NCI-H748 treated with DMSO at 0.1 percent for 48 hours (cell line): ENCODE measurements around the gene HDAC4.
"Not testable (repeated sequence)": the region's sequence is repeated elsewhere in the genome, so short reads cannot be mapped to it uniquely, and the experiment has no call there.

Experiments
- DNase-seq: peaks from one replicate; lab custom pipeline; 2025; lab: John Stamatoyannopoulos, UW

HDAC4 gene

DNA sequence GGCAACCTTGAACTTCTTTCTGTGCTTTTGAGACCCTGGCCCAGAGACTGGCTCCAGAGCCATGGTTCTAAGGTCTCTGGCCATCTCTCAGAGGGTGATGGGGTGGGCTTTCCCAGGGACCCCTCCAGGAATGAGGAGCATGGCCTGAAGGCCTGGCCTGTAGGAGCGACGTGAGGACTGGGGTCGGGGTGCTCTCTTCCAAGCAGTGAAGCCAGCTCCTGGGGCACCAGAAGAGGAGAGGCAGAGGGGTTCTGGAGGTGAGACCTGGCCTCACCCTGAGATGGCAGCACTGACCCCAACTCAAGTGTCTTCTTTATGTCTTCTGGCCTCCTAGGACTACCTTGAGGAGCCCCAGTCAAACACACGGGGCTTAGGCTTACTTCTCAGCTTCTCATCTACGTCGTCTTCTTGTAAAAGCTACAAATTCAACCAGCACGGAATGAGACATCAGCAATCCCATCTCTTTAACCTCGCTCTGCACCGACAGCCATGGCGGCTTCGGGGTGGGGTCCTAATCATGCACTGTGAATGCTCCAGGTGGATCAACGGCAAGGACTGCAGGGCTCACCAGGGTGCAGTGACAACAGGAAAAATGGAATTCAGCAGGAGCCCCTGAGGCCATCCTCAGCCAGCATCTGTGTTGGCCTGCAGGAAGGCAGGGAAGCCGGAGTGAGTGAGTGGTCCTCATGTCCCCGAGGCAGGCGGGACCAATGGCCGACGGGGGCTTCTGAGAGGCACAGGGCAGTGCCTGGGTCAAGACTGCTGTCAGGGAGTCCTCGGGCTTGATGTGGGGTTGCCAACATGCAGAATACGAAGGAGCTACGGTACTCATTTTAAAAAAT, 214.1 kb downstream of the HDAC4 start:
- no peak for DNase-seq

DNA sequence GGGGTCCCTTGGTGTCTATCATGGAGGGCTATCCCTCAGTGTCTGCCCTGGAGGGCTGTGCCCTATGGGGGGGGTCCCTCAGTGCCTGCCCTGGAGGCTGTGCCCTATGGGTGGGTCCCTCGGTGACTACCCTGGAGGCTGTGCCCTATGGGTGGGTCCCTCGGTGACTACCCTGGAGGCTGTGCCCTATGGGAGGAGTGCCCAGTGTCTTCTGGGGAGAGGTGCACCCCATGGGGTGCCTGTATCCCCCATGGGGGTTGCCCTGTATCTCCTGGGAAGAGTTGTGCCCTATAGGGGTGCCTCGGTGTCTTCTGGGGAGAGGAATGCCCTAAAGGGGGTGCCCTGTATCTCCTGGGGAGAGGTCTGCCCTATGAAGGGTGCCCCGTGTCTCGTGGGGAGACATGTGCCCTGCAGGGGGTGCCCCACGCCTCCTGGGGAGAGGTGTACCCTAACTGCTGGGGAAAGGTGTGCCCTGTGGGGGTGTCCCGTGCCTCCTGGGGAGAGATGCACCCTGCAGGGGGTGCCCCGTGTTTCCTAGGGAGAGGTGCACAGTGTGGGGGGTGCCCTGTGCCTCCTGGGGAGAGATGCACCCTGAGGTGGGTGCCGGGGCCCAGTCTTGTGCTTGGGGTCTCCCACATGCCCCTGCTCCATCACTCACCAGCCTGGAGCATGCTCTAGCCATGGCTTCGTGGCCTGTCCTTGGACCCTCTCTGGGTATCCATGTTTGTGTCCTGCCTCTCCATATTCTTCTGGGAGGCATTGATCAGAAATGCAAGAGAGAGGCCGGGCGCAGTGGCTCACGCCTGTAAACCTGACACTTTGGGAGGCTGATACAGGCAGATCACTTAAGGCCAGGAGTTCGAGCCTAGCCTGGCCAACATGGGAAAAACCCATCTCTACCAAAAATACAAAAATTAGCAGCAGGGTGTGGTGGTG, 215.6 kb downstream of the HDAC4 start:
- no peak for DNase-seq

DNA sequence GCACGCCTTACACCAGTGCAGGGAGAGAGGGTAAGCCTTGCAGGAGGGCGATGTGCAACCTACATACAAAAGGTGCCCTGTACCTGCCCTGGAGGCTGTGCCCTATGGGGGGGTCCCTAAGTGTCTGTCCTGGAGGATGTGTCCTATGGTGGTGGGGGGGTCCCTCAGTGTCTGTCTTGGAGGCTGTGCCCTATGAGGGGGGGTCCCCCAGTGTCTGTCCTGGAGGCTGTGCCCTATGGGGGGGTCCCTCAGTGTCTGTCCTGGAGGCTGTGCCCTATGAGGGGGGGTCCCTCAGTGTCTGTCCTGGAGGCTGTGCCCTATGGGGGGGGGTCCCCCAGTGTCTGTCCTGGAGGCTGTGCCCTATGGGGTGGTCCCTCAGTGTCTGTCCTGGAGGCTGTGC, 216.6 kb downstream of the HDAC4 start:
- no peak for DNase-seq

DNA sequence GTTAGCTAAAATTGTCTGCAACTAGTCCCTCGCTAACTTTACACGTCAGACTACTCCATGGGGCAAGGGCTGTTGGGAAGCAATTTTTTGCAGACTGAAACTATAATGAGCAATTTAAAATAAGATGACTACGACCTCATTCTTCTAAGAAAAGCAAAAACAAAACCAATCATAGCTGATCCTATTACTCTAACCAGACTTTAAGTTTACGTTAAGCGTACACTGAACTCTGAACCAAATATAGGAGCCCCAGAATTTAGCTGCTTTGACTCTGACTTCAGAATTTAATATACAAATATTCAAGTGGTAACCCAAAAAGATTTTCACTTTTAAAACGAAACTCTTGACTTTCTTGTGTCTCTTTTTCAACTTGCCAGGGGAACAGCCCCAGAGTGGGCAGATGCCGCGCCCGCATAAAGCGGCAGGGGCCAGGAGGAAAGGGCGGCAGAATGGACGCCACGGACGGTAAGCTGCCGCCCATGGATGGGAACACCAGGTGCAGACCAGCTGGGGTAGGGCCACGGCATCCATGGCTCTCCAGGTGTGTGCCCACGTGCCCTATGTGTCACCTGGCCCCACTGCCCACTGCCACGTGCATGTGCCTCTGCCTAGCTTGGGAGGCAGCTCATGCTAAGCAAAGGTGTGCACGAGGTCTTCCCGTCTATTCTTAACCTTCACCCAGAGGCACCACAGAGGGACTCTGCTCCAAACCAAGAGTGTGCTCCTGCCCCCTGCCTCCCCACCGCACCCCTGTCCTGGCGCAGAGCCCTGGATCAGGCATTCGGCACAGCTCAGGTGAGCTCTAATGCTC, 217.6 kb downstream of the HDAC4 start:
- no peak for DNase-seq

DNA sequence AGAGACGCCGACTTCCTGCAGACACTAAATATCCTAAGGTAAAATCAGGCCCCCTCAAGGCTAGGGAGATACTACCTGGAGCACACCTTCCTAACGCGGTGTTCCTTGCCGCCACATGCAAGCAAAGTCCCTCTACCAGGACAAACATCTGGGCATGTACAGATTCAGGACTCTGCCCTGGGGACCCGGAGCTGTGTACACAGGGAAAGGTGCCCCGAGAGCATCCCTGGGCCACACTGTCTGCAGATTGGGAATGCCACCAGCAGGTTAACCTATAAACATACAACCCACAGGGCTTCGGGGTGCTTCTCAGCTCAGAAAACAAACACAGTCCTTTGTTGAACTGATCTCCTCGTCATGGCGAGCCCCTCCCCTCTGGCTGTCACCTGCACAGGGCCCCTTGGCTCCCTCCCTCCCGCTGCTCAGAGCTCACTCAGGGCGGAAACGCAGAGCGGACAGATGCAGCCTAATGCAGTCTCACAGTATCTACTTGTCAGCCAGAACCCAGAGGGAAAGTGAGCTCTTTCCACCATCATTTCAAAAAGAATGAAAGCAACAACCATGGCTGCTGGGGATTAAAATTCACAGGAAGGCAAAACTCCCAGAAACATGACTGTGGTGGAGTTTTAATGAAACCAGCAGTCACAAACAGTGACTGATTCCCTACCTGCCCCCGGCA, 218.8 kb downstream of the HDAC4 start:
- DNase-seq, result no peak

DNA sequence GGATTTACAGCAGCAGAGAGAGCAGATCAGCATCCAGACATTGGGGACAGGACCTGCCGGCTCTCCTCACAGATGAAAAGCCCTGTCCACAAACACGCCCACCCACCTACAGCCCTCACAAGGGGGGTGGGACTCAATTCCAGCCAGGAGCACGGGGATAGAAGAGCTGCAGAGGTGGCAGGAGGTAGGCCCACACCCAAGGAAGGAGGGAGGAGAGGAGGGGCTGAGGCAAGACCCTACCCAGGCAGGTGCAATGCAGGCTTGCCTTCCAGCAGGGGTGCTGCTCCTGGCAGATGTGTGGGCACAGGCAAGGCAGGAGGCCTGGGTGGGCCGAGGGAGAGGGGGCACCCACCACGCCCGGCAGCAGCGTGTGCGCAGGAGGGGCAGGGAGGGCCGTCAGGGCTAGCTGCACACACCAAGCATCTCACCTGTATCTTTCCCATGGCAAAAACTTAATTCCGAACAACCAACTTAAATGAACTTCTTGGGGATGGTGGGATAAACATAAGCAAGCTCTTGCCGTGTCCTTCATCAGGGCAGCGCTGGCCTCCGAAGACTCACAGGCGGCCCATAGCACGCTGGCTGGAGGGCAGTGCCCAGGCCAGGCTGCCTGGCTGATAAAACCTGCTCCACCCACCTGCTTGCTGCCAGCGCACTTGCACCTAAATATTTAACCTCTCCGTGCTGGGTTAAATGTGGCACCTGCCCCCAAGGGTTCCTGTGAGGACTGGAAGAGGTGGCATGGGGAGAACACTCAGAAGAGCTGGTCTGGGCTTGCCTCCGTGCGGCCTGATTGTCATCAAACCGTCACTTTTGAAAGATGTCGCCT, 219.5 kb downstream of the HDAC4 start:
- no peak for DNase-seq

DNA sequence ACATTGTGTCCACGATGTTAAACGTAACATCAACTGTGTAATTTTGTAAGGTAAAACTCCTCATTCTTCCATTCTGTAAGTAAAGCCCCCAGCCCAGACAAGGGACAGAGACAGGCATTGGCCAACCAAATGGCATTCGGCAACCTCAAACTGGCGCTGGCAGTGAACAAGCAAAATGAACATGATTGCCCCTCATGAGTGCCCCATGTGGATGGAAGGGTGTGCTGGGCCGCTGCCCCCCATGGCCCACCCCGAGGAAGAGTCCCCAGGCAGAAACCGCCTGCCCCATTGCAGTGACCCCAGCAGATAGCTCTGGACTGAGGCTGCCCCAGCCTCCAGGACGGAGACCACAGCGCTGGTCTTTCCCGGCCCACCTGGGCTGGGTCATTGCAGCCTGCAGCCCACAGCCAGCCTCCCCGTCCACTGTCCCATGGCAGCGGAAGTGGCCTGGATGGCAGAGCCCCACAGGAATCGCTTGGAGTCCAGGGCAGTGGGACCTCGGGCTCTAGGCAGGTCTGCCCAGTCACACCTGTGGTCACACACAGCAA, 220.2 kb downstream of the HDAC4 start:
- no peak for DNase-seq

DNA sequence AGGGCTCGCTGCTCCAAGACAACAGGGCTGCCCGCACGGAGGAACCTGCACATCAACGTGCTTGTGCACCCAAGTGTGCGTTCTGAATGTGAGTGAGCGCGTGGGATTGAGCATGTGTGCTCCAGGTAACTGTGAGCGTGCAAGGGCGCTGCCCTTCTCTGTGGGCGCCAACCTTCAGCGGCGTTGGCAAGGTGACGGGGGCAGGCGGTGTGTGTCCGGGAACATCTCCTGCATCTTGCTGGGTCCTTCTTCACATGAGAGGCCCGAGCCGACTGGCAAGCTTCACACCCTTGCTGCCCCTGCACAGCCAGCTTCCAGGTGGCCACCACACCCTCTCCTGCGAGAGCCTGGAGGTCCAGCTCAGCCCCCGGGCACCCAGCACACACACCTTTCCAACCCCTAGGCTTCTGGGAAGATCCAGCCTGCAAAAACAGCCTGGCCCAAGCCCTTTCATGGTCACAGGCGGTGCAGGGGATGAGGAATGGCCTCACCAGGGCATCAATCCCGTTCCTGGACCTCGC, 220.9 kb downstream of the HDAC4 start:
- no peak for DNase-seq

DNA sequence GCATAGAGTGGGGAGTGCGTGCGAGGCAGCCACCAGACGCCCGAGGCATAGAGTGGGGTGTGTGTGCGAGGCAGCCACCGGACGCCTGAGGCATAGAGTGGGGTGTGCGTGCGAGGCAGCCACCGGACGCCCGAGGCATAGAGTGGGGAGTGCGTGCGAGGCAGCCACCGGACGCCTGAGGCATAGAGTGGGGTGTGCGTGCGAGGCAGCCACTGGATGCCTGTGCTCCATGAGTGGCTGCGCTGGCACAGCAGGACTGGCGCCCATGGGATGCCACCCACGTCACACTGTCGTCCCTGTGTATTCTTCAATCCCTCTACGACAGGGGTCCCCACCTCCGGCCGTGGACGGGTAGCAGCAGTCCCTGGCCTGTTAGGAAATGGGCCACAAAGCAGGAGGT, 221.9 kb downstream of the HDAC4 start:
- no peak for DNase-seq

DNA sequence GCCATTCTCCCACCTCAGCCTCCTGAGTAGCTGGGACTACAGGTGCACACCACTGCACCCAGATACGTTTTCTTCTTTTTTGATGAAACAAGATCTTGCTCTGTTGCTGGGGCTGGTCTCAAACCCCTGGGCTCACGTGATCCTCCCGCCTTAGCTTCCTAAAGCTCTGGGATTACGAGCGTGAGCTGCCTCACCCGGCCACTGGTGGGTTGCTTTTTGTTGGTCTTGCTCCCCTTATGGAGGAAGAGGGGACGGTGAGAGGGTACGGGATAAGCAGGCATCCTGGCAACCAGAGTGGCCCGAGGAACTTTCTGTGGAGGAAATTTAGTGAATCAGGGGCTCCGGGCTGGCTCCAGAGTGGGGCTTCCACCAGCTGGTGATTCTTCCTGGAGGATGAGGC, 222.3 kb downstream of the HDAC4 start:
- DNase-seq, result no peak

DNA sequence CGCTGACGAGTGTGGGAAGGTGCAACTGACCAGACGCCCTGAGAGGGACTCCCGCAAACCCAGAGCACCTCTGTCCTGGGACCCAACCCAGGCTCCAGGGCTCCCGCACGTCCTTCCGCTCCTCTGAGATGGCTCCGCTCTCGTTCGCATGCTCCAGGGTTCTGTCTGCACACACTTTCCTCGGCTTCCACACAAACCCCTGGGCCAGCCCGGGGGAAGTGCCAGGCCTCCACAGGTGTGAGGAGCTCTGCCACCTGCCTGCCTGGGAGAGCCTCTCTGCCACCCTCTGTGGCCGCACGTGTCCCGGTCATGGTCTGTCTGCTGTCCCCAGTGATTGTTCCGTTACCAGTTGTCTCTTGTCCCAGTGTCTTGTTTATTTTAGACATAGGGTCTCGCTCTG, 222.9 kb downstream of the HDAC4 start:
- DNase-seq, result no peak

DNA sequence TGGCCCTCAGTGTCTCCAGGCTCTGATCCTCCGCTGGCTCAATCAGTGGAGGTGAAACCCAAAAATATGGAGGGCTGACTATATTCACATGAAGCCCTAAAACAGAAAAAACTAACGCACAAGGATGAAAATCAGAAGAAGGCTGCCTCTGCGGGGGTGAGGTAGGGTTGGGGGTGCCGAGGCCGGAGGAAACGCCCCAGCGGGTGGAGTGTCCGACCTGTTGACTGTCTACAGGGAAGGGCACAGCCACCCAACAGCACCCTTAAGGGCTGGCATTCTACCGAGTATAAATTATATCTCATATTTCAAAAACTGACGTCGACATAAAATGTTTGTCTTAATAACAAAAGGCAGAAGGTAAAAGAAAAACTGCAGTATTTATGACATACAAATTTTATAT, 223.5 kb downstream of the HDAC4 start:
- DNase-seq, result no peak

DNA sequence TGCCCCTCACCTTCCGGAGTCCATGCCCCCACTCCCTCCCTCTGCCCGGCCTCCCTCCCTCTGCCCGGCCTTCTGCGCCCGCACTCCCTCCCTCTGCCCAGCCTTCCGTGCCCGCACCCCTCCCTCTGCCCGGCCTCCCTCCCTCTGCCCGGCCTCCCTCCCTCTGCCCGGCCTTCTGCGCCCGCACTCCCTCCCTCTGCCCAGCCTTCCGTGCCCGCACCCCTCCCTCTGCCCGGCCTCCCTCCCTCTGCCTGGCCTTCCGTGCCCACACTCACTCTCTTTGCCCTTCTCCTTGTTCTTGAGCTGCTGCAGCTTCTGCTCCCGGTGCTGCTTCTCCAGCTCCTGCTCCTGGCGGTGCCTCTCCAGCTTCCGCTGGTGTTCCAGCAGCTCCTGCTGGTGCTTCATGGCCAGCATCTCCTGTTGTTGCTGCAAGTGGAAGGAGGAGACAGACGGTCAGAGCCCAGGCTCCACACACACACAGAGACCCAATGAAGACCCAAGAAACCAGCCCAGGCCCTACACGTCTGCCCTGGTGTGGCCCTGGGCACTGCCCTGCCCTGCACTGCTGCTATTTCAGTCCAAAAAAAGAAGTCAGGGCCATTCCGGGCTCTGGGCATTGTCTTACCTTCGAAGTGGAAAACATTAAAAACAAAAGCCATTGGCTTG, 224.5 kb downstream of the HDAC4 start:
- DNase-seq, result not testable (repeated sequence)

DNA sequence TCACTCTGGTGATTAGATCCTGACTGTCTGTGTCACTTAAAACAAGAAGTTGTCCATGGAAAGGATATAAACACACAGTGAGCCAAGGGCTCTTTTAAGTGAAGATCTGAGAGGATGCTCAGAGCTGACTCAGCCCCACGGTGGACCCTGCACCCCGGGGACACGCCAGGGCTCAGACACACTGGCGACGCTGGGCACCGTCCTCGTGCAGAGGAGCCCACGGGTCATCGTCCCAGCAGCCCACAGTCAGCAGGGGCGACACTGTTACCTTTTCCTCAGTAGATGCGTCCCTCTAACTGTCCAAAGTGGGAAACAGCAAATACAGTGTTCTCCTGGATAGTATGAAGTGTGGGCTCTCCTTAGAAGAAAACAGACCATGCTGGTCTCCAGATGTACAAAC, 225.6 kb downstream of the HDAC4 start:
- no peak for DNase-seq

DNA sequence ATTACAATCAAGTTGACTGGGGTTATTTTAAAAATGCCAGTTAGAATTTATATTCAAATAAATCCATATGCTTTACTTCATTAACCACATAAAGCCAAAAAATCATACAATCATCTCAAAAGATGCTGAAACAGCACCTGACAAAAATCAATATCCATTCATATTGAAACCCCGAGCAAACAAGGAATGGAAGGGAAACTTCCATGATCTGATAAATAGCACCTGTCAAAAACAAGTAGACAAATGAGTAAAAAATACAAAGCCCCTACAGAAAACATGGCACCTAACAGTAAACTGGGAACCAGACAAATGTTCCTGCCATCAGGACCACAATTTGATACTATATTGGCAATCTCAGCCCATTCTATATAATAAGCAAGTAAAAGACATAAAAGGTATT, 227.5 kb downstream of the HDAC4 start:
- no peak for DNase-seq

DNA sequence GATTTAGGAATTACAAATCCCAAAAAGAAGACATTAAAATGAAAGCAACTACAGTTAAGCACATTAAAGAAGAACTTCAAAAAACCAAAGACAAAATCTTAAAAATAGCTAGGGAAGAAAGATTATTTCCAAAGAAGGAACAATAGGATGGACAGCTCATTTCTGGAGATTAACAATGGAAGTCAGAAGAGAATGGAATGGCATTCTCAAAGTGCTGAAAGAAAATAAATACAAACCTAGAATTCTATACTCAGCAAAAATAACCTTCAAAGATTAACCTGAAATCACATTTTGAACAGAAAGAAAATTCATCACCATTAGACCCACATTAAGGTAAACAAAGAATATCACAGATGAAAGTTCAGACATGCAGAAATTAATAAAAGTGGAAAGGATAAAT, 229.2 kb downstream of the HDAC4 start:
- no peak for DNase-seq

DNA sequence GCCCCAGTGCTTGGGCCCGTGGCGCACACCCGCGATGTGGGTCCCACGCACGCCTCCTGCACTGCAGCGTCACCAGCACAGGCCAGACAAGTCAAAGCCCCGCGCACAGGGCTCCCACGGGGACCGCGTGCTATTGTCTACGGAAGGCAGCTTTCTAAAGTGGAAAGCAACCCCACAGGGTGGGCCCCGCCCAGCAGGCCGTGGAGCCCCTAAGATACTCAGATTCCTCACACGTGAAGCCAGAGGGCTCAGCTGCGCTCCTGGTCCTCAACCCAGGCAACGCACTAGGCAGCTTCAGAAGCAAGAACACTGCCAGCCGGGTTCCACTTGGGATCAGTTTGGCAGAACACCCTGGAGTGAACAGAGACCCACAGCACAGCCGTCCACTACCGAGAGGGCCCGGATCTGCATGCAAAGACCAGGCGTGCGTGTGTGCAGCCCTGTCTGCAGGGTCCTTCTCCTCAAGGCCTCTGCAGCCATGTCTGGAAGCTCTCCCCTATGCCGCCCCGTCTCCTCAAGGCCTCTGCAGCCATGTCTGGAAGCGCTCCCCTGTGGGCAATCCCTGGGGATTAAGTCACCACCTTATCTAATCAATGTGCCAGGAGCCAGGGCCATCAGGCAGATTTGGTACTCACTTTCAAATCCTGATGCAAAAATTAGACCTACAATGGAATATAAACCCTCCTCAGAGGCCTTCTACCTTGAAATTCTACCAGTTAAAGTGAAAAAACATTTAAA, 231.3 kb downstream of the HDAC4 start:
- no peak for DNase-seq

DNA sequence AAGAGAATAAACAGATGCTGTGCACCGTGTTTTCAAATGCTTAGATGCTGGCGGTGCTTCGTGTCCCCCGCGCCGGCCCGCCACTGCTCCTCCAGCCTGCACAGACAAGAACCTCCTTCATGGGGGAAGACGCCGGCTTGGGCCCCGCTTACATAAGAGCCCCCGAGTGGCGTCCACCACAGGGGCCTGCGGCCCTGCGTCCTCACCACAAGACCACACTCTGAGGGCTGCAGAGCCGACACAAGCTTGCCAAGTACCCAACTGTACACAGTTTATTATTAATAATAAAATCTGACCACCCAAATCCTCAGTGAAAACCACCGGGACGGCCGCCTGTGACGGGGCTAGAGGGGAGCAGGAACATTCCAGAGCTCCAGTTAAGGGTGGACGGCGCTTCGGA, 232.2 kb downstream of the HDAC4 start:
- no peak for DNase-seq
